HG03045 (cell line): ENCODE measurements around the gene DES.

Experiments used
- ATAC-seq: cut with Tn5 transposase; IDR thresholded peaks from one replicate; pipeline ENCODE4 v1.9.1; 2021; ENCODE audit warnings: mild to moderate bottlenecking, moderate library complexity; ENCODE audit not compliant: unreplicated experiment

Gene DES

GRCh38 chr2:219437690-219438206, 19.6 kb downstream of the DES start:
- ATAC-seq: no peak

- no peak for ATAC-seq
These were observed 20.3 kb downstream of the DES start for GRCh38 chr2:219438453-219438852.

GRCh38 chr2:219439506-219439905, 21.3 kb downstream of the DES start:
- no peak for ATAC-seq

- ATAC-seq: no peak
These were observed 22.4 kb downstream of the DES start for GRCh38 chr2:219440388-219441256.

GRCh38 chr2:219441451-219442255, 23.5 kb downstream of the DES start:
- no peak for ATAC-seq

GRCh38 chr2:219442256-219443015, 24.3 kb downstream of the DES start:
- ATAC-seq: no peak

- ATAC-seq: no peak
These were observed 25.0 kb downstream of the DES start for GRCh38 chr2:219443016-219443696.

- ATAC-seq: no peak
These were observed 25.5 kb downstream of the DES start for GRCh38 chr2:219443697-219444023.

GRCh38 chr2:219444566-219445091, 26.5 kb downstream of the DES start:
- no peak for ATAC-seq

- no peak for ATAC-seq
These were observed 27.1 kb downstream of the DES start for GRCh38 chr2:219445220-219445640.

GRCh38 chr2:219446101-219446504, 27.9 kb downstream of the DES start:
- ATAC-seq: no peak

- no peak for ATAC-seq
These were observed 28.5 kb downstream of the DES start for GRCh38 chr2:219446689-219447088.

GRCh38 chr2:219447242-219448098, 29.3 kb downstream of the DES start:
- ATAC-seq: no peak

GRCh38 chr2:219448099-219448775, 30.1 kb downstream of the DES start:
- ATAC-seq: no peak

GRCh38 chr2:219448776-219449341, 30.7 kb downstream of the DES start:
- no peak for ATAC-seq

GRCh38 chr2:219449609-219450008, 31.4 kb downstream of the DES start:
- ATAC-seq: no peak

- no peak for ATAC-seq
These were observed 33.6 kb downstream of the DES start for GRCh38 chr2:219451661-219452360.
